ENCODE measurements around the gene SDK1.

SDK1 gene

GRCh38 chr7:3825491-3825890 lies 524.4 kb downstream of the SDK1 start:
- DNase-seq, result no peak

GRCh38 chr7:3832199-3832598 lies 531.1 kb downstream of the SDK1 start:
- no peak for DNase-seq

- DNase-seq, result no peak
These were observed 534.1 kb downstream of the SDK1 start for GRCh38 chr7:3835109-3835508.

GRCh38 chr7:3836855-3837254 lies 535.8 kb downstream of the SDK1 start:
- DNase-seq, result no peak

GRCh38 chr7:3844540-3845151 lies 543.6 kb downstream of the SDK1 start:
- DNase-seq, result no peak

GRCh38 chr7:3846738-3847137 lies 545.7 kb downstream of the SDK1 start:
- DNase-seq, result no peak

GRCh38 chr7:3847336-3847735 lies 546.3 kb downstream of the SDK1 start:
- no peak for DNase-seq

- no peak for DNase-seq
These were observed 558.4 kb downstream of the SDK1 start for GRCh38 chr7:3859431-3859830.

GRCh38 chr7:3860932-3861331 lies 559.9 kb downstream of the SDK1 start:
- no peak for DNase-seq

GRCh38 chr7:3861386-3861785 lies 560.3 kb downstream of the SDK1 start:
- DNase-seq, result no peak

GRCh38 chr7:3861941-3862340 lies 560.9 kb downstream of the SDK1 start:
- DNase-seq, result no peak

- no peak for DNase-seq
These were observed 561.7 kb downstream of the SDK1 start for GRCh38 chr7:3862774-3863173.

- no peak for DNase-seq
These were observed 565.2 kb downstream of the SDK1 start for GRCh38 chr7:3866277-3866676.

- DNase-seq, result no peak
These were observed 566.8 kb downstream of the SDK1 start for GRCh38 chr7:3867863-3868262.

GRCh38 chr7:3879355-3880075 lies 578.5 kb downstream of the SDK1 start:
- DNase-seq, result no peak

- DNase-seq, result no peak
These were observed 579.4 kb downstream of the SDK1 start for GRCh38 chr7:3880228-3880987.

- no peak for DNase-seq
These were observed 581.7 kb downstream of the SDK1 start for GRCh38 chr7:3882782-3883181.

- DNase-seq, result no peak
These were observed 583.5 kb downstream of the SDK1 start for GRCh38 chr7:3884543-3884942.

GRCh38 chr7:3887096-3887690 lies 586.1 kb downstream of the SDK1 start:
- DNase-seq, result no peak

- no peak for DNase-seq
These were observed 587.0 kb downstream of the SDK1 start for GRCh38 chr7:3888096-3888495.

- DNase-seq, result no peak
These were observed 591.1 kb downstream of the SDK1 start for GRCh38 chr7:3892157-3892556.

GRCh38 chr7:3892686-3893085 lies 591.6 kb downstream of the SDK1 start:
- no peak for DNase-seq

GRCh38 chr7:3893151-3893788 lies 592.2 kb downstream of the SDK1 start:
- no peak for DNase-seq
